Adrenal gland (tissue), 5 donors: ENCODE measurements around the gene NOS3.

ENCODE experiments used
- CTCF ChIP-seq, 6 experiments: fragments of 450-650 bp in 4 of 6; fragments of 200-600 bp in 2 of 6; sonication (generic) in 1 of 6; IDR thresholded peaks; 1 replicate in 5 of 6; 2 replicates in 1 of 6; pipeline versions ENCODE4 v1.5.1 to v1.8.0; 2016 to 2021; ENCODE audit warnings: antibody characterized with exemption in 6 of 6, mild to moderate bottlenecking in 2 of 6, moderate library complexity in 1 of 6
- POLR2A ChIP-seq, 2 donors: fragments of 450-650 bp; IDR thresholded peaks; one replicate each; pipeline ENCODE4 v1.6.1; 2017; ENCODE audit warnings: antibody characterized with exemption in 2 of 2, mild to moderate bottlenecking in 2 of 2, moderate library complexity in 1 of 2
- donor health status: DM: no; HTN: no; CAD: no.

- TF ChIP-seq CTCF (IDR thresholded peaks at IDR 0.05) (no peak), POLR2A (IDR thresholded peaks at IDR 0.05) (no peak)
Observed at GRCh38 chr7:151056283-151056665, 65.5 kb downstream of the NOS3 start.
